B cell (primary cell): ENCODE measurements around the gene UNC5A. TPM values are rescaled to one million over a fixed set of nuclear protein-coding genes. Genes with fewer than 3 reads are reported as not detected.

ENCODE experiments used
- ATAC-seq: fragments of 200-7000 bp; cut with Tn5 transposase; one replicate; pipeline ENCODE4 v1.10.0; 2021; ENCODE audit warnings: low read depth, mild to moderate bottlenecking, moderate number of reproducible peaks, moderate library complexity
- CTCF ChIA-PET: fragments of 350-600 bp; sonication (Branson Sonifier 250); formaldehyde crosslinking; loops from one replicate; lab custom pipeline; 2021; ENCODE audit warnings: antibody characterized with exemption, inconsistent platforms; lab: Charles Lee
- POLR2A ChIA-PET: fragments of 350-600 bp; sonication (Branson Sonifier 250); formaldehyde crosslinking; loops from one replicate; lab custom pipeline; 2021; ENCODE audit warnings: antibody characterized with exemption; lab: Charles Lee
- DNase-seq: peaks from one replicate; pipeline ENCODE4 v3.0.0; 2013
- H2AFZ ChIP-seq: 2 replicates; pipeline ENCODE4 v1.6.1; 2012; ENCODE audit warnings: mild to moderate bottlenecking, low read depth, low read length; ENCODE audit not compliant: insufficient read depth, poor library complexity, severe bottlenecking
- H3K27ac ChIP-seq, 2 donors: 1 replicate in 1 of 2; 2 replicates in 1 of 2; pipeline ENCODE4 v1.5.1; 2012 to 2013; ENCODE audit warnings: low read length in 2 of 2, mild to moderate bottlenecking in 2 of 2, moderate library complexity in 1 of 2
- H3K27me3 ChIP-seq, 4 experiments: fragments of 200-600 bp in 1 of 4; sonication (generic) in 1 of 4; replicated peaks in 1 of 4; 1 replicate in 2 of 4; 2 replicates in 2 of 4; pipeline versions ENCODE4 v1.6.1 to v1.7.0; 2013 to 2016; ENCODE audit warnings: low read length in 3 of 4, mild to moderate bottlenecking in 2 of 4, mixed read lengths in 1 of 4, moderate library complexity in 1 of 4; ENCODE audit not compliant: insufficient read depth in 4 of 4, control insufficient read depth in 3 of 4; ENCODE audit errors: control extremely low read depth in 1 of 4
- H3K36me3 ChIP-seq, 2 experiments: replicated peaks in 1 of 2; 1 replicate in 1 of 2; 2 replicates in 1 of 2; pipeline versions ENCODE4 v1.6.1 to v1.7.1; 2013; ENCODE audit warnings: low read length in 1 of 2; ENCODE audit not compliant: insufficient read depth in 2 of 2, control insufficient read depth in 1 of 2; ENCODE audit errors: control extremely low read depth in 1 of 2, extremely low read depth in 1 of 2
- H3K4me1 ChIP-seq, 2 donors: fragments of 200-600 bp in 1 of 2; sonication (generic) in 1 of 2; 1 replicate in 1 of 2; 2 replicates in 1 of 2; pipeline versions ENCODE4 v1.5.1 to v1.6.1; 2013 to 2017; ENCODE audit warnings: low read length in 2 of 2; ENCODE audit not compliant: control insufficient read depth in 2 of 2, insufficient read depth in 2 of 2
- H3K4me2 ChIP-seq: replicated peaks from 2 replicates; pipeline ENCODE3; 2012; ENCODE audit warnings: mild to moderate bottlenecking, low read depth, low read length; ENCODE audit not compliant: poor library complexity, severe bottlenecking
- H3K4me3 ChIP-seq, 5 experiments: fragments of 200-600 bp in 1 of 5; sonication (generic) in 1 of 5; 1 replicate in 3 of 5; 2 replicates in 2 of 5; pipeline versions ENCODE4 v1.5.1 to v1.7.0; 2011 to 2016; ENCODE audit warnings: low read length in 4 of 5, mild to moderate bottlenecking in 4 of 5, low read depth in 2 of 5, control low read depth in 1 of 5, moderate library complexity in 1 of 5; ENCODE audit not compliant: insufficient read depth in 1 of 5; ENCODE audit errors: control extremely low read depth in 1 of 5, extremely low read depth in 1 of 5
- H3K79me2 ChIP-seq: fragments of 200-600 bp; sonication (generic); one replicate; pipeline ENCODE4 v1.6.0; 2016; ENCODE audit warnings: low read length; ENCODE audit not compliant: control insufficient read depth, insufficient read depth
- H3K9ac ChIP-seq: fragments of 200-600 bp; sonication (generic); 2 replicates; pipeline ENCODE4 v1.6.1; 2017; ENCODE audit warnings: mild to moderate bottlenecking, low read length, moderate library complexity
- H3K9me3 ChIP-seq, 3 donors: one replicate each; pipeline versions ENCODE4 v1.6.1 to v1.7.1; 2013; ENCODE audit warnings: low read length in 2 of 3; ENCODE audit not compliant: control insufficient read depth in 2 of 3, insufficient read depth in 1 of 3; ENCODE audit errors: control extremely low read depth in 1 of 3
- H4K20me1 ChIP-seq: 2 replicates; pipeline ENCODE4 v1.6.0; 2012; ENCODE audit warnings: mild to moderate bottlenecking, low read length; ENCODE audit not compliant: insufficient read depth, control insufficient read depth, poor library complexity, severe bottlenecking
- H3K27ac Mint-ChIP-seq: one replicate; pipeline ENCODE4 v1.8.0; 2021; ENCODE audit warnings: mixed read lengths
- H3K27me3 Mint-ChIP-seq: one replicate; pipeline ENCODE4 v1.8.0; 2021; ENCODE audit warnings: mixed read lengths
- H3K4me1 Mint-ChIP-seq: one replicate; pipeline ENCODE4 v1.8.0; 2021; ENCODE audit warnings: mixed read lengths
- H3K4me3 Mint-ChIP-seq: one replicate; pipeline ENCODE4 v1.8.0; 2021; ENCODE audit warnings: mixed read lengths
- H3K9me3 Mint-ChIP-seq: one replicate; pipeline ENCODE4 v1.8.0; 2022; ENCODE audit warnings: mixed read lengths; ENCODE audit not compliant: insufficient read depth
- CTCF ChIP-seq: fragments of 200-600 bp; IDR thresholded peaks from one replicate; pipeline ENCODE4 v1.8.0; 2022; ENCODE audit warnings: antibody characterized with exemption, mild to moderate bottlenecking
- EZH2 ChIP-seq: IDR thresholded peaks from 2 replicates; pipeline ENCODE4 v1.6.1; 2012; ENCODE audit warnings: borderline replicate concordance, low read depth, mild to moderate bottlenecking, moderate library complexity, low read length; ENCODE audit not compliant: insufficient read depth, poor library complexity, severe bottlenecking
- WGBS: methylation state at CpG from one replicate; pipeline ENCODE4 v1.1.5; 2013; ENCODE audit warnings: missing lambda C conversion rate; ENCODE audit not compliant: insufficient coverage; 5-methylcytosine and 5-hydroxymethylcytosine counted together
- intact Hi-C: fragments of 100-400 bp; cut with micrococcal nuclease; formaldehyde crosslinking; loops from one replicate; pipeline ENCODE4 v1.10.0; 2022
- polyA plus RNA-seq: library from polyadenylated mRNA; depleted of rRNA; stranded (reverse); fragments of >200 nt; gene quantifications from 2 replicates; pipeline ENCODE4 v1.2.3, GENCODE V29; 2012
- total RNA-seq, 2 donors: library from RNA; stranded (reverse); fragments of 120-200 nt in 1 of 2; gene quantifications; 1 replicate in 1 of 2; 2 replicates in 1 of 2; pipeline versions ENCODE4 v1.2.3 to v1.2.4, GENCODE V29; 2013 to 2022

UNC5A gene
- total and polyA plus RNA-seq, 2 donors (not counting 1 experiment from before 2014, with no cell fraction given) = not detected

GRCh38 chr5:176844706-176845391 is 34.5 kb downstream of the UNC5A start:
- Histone ChIP-seq H3K27ac (no peak overlapping the region), H3K4me2 (no peak overlapping the region), H3K9me3 (peaks cover 0 to 3% (median 0%) of the 10 kb centered on the region in 3 donors), H3K9ac (no peak overlapping the region), H3K79me2 (no peaks in the 10 kb centered on the region), H3K4me3 (no peak overlapping the region), H4K20me1 (no peaks in the 10 kb centered on the region), H3K27me3 (peaks cover 0 to 27% (median 1%) of the 10 kb centered on the region in 4 experiments), H3K4me1 (no peaks in the 10 kb centered on the region), H2AFZ (no peak overlapping the region), H3K36me3 (no peaks in the 10 kb centered on the region)
- WGBS = 73% methylated on average over 21 of the region's 21 CpGs
- ATAC-seq (no peak), DNase-seq (no peak)
- ChIA-PET POLR2A (no interaction called here), CTCF (no interaction called here)
- TF ChIP-seq EZH2 (no peak), CTCF (no peak)
- H3K4me3 Mint-ChIP-seq = no peak overlapping the region
- H3K9me3 Mint-ChIP-seq = no peaks in the 10 kb centered on the region
- intact Hi-C loops = no loop called here
- peaks cover 27% of the 10 kb centered on the region for H3K27me3 Mint-ChIP-seq
- peak overlapping the region; percentile 26 for H3K27ac Mint-ChIP-seq
- H3K4me1 Mint-ChIP-seq = no peaks in the 10 kb centered on the region

GRCh38 chr5:176845392-176845713 is 35.0 kb downstream of the UNC5A start:
- no peak overlapping the region for H3K27ac ChIP-seq
- H3K4me2 ChIP-seq = no peak overlapping the region
- no peak for DNase-seq
- H3K79me2 ChIP-seq = no peaks in the 10 kb centered on the region
- no peaks in the 10 kb centered on the region for H3K36me3 ChIP-seq
- no peaks in the 10 kb centered on the region for H4K20me1 ChIP-seq
- peaks cover 0 to 3% (median 0%) of the 10 kb centered on the region in 3 donors for H3K9me3 ChIP-seq
- Mint-ChIP-seq H3K27ac (peak overlapping the region; percentile 26), H3K27me3 (peaks cover 32% of the 10 kb centered on the region), H3K4me3 (no peak overlapping the region), H3K9me3 (no peaks in the 10 kb centered on the region), H3K4me1 (no peaks in the 10 kb centered on the region)
- intact Hi-C loops = no loop called here
- no peak for ATAC-seq
- no peak overlapping the region for H3K4me3 ChIP-seq
- H2AFZ ChIP-seq = no peak overlapping the region
- TF ChIP-seq CTCF (no peak), EZH2 (no peak)
- H3K4me1 ChIP-seq = no peaks in the 10 kb centered on the region
- WGBS = 77% methylated on average over 6 of the region's 6 CpGs
- CTCF ChIA-PET = no interaction called here
- peaks cover 0 to 24% (median 1%) of the 10 kb centered on the region in 4 experiments for H3K27me3 ChIP-seq
- no peak overlapping the region for H3K9ac ChIP-seq
- POLR2A ChIA-PET = no interaction called here
